LNCaP clone FGC (cell line): ENCODE data around the gene AVP.

Experiments used
- DNase-seq: peaks from one replicate; pipeline ENCODE4 v3.0.0-alpha.2; 2011; ENCODE audit warnings: low read depth
- H3K4me3 ChIP-seq: 2 replicates; pipeline ENCODE4 v1.5.1; 2011; ENCODE audit warnings: mild to moderate bottlenecking, low read depth, low read length, control low read depth
- CTCF ChIP-seq: IDR thresholded peaks from 2 replicates; pipeline ENCODE4 v1.5.1; 2012; ENCODE audit warnings: mild to moderate bottlenecking; ENCODE audit not compliant: control insufficient read depth, insufficient read depth; ENCODE audit errors: extremely low read depth

AVP gene

GRCh38 chr20:3101737-3102574 is 17.4 kb upstream of the AVP start:
- no peak for TF ChIP-seq CTCF
- no peak overlapping the region for H3K4me3 ChIP-seq
- no peak for DNase-seq

- no peak for TF ChIP-seq CTCF
- no peak overlapping the region for H3K4me3 ChIP-seq
- no peak for DNase-seq
Observed at GRCh38 chr20:3101251-3101650, 16.7 kb upstream of the AVP start.

GRCh38 chr20:3100480-3100879 is 16.0 kb upstream of the AVP start:
- DNase-seq, result no peak
- H3K4me3 ChIP-seq, result no peak overlapping the region
- no peak for TF ChIP-seq CTCF

- no peak for DNase-seq
- no peak overlapping the region for H3K4me3 ChIP-seq
- TF ChIP-seq CTCF, result no peak
Observed at GRCh38 chr20:3094848-3095629, 10.5 kb upstream of the AVP start.

GRCh38 chr20:3093861-3094361 is 9.4 kb upstream of the AVP start:
- no peak for TF ChIP-seq CTCF
- DNase-seq, result no peak

GRCh38 chr20:3092611-3093379 is 8.3 kb upstream of the AVP start:
- TF ChIP-seq CTCF, result no peak
- DNase-seq, result no peak
- H3K4me3 ChIP-seq, result no peak overlapping the region

More at GRCh38 chr20:3093861-3094361, 9.4 kb upstream of the AVP start:
- H3K4me3 ChIP-seq, result no peak overlapping the region
